ENCODE measurements around the gene FAM3B.
A peak's percentile ranks its signal among the peaks of the same experiment; 100 is the strongest.
"Not testable (repeated sequence)": the region's sequence is repeated elsewhere in the genome, so short reads cannot be mapped to it uniquely, and the experiment has no call there.

The FAM3B gene

DNA sequence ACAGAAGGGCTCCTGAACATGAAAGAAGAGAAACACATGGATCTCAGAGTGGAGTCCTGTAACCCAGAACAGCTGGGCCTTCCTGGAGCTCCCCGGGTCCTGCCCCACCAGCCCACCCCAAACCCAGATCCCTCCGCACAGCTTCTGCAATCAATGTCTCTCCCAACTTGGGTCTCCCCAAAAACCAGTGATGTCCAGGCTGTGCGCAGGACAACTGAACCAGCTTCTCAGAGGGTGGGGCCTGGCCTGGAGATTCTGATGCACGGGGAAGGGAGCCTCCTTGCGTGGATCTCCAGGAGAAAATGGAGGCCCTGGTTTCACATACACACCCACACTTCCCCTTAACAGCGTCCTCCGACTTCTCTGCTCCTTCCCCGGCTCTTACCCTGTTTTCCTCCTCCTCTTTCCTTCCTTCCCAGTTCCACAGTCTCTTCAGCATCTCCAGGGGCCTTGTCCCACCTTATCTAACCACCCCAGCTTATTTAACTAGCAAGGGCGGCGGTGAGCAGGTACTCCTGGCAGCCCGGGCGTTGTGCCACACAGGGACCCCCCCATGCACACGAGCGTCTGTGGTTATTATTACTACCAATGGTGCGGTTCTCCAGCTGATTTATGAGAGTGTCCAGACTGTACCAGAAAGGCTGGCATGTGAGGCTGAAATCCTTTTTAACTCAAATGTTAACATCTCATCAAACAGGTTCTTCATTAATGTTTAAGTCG is 34.0 kb downstream of the FAM3B start:
- Histone ChIP-seq H3K27ac (ENCODE audit: low read length) (no peak overlapping the region), H3K9ac (ENCODE audit: low read length in 2 of 2) (no peak overlapping the region), H3K27me3 (ENCODE audit: control insufficient read depth in 1 of 2, insufficient read depth in 2 of 2, low read length in 2 of 2) (peaks cover 7% of the 10 kb centered on the region in 2 donors), H3K36me3 (ENCODE audit: control insufficient read depth in 2 of 2, insufficient read depth in 2 of 2, low read length in 2 of 2) (no peaks in the 10 kb centered on the region), H3K4me3 (ENCODE audit: low read length in 2 of 2) (no peak overlapping the region), H3K4me1 (ENCODE audit: control insufficient read depth, insufficient read depth, low read length) (no peaks in the 10 kb centered on the region), H3K9me3 (ENCODE audit: control insufficient read depth in 2 of 2, low read length in 2 of 2) (no peaks in the 10 kb centered on the region)

DNA sequence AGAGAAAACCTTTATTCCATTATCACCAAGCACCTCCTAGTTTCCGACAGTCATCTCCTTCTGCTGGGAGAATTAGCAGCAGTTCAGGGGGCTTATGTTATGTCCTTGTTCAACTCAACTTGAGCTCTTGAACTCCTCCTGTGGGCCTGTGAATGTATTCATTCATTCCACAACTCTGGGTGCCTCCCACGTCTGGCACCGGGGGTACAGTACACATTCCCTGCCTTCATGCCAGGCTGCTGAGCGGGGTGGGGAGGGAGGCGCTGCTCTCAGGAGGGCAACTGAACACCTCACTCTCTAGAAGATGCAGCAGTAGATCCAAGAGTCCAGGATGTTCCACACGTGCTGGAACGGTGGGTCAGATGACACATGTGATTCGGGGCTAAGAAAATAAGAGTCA is 40.9 kb downstream of the FAM3B start:
- Histone ChIP-seq H3K9me3 (ENCODE audit: control insufficient read depth in 2 of 2, low read length in 2 of 2) (no peaks in the 10 kb centered on the region), H3K4me3 (ENCODE audit: low read length in 2 of 2) (no peak overlapping the region), H3K9ac (ENCODE audit: low read length in 2 of 2) (no peak overlapping the region), H3K36me3 (ENCODE audit: control insufficient read depth in 2 of 2, insufficient read depth in 2 of 2, low read length in 2 of 2) (no peaks in the 10 kb centered on the region), H3K4me1 (ENCODE audit: control insufficient read depth, insufficient read depth, low read length) (peaks cover 6% of the 10 kb centered on the region), H3K27me3 (ENCODE audit: control insufficient read depth in 1 of 2, insufficient read depth in 2 of 2, low read length in 2 of 2) (peaks cover 3 to 4% of the 10 kb centered on the region in 2 donors), H3K27ac (ENCODE audit: low read length) (no peak overlapping the region)

DNA sequence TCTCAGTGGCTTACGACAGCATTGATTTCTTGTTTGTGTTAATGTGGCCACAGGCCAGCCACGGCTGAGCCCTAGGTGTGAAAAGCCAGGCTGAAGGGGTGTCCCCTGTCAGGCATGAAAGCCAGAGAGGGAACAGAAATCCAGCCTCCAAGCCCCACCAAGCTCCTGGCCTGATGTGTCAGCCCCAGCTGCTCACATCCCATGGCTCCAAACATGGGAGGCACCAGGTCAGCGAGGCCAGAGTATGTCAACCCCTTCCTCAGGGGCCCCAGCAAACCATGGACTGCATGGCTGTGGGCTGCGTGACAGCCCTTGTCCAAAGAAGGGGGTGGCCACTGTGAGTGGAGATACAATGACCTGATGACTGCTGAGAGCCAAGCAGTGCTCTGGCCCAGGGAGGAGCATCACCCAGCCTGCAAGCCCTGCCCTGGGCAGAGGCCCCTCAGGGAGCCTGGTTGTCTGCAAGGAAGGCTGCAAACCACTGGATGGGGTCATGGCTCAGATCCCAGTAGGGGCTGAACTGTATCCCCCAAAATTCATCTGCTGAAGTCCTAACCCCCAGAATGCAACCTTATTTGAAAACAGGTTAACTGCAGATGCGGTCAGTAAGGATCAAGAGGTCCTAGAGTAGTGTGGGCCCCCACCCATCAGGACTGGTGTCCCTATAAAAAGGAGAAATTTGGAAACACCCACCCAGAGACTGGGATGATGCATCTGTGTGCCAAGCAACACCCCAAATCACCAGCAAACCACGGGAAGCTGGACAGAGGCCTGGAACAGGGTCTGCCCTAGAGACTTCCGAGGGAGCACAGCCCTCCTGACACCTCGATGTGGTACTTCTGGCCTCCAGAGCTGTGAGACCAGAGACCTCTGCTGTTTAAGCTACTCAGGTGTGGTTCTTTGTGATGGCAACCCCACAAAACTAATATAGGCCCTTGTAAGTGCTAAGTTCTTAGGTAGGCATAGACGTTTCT is 41.9 kb downstream of the FAM3B start:
- H3K27ac ChIP-seq (ENCODE audit: low read length): no peak overlapping the region

DNA sequence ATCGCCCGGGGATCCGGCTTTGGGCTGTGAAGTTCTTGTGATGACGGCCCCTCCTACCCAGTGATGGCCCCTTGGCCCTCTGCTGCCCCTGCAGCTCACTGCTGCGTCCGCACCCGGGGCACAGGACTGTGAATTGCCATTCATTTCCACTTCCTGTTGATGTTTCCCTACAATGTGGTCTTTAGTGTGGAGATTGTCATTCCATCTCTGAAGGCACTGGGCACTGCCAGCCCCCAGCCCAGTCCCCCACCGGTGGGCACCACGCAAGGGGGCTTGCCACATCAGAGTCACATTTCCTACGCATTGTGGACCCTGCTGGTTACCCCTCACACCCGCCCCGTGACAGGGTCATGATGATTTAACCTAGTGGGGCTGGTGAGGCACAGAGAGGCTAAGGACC is 42.7 kb downstream of the FAM3B start:
- H3K27ac ChIP-seq (ENCODE audit: low read length): no peak overlapping the region

More for the DNA sequence above, 41.9 kb downstream of the FAM3B start:
- peaks cover 4 to 8% of the 10 kb centered on the region in 2 donors for H3K27me3 ChIP-seq (ENCODE audit: control insufficient read depth in 1 of 2, insufficient read depth in 2 of 2, low read length in 2 of 2)
- H3K4me1 ChIP-seq (ENCODE audit: control insufficient read depth, insufficient read depth, low read length): peaks cover 6% of the 10 kb centered on the region
- no peak overlapping the region for H3K4me3 ChIP-seq (ENCODE audit: low read length in 2 of 2)
- no peaks in the 10 kb centered on the region for H3K36me3 ChIP-seq (ENCODE audit: control insufficient read depth in 2 of 2, insufficient read depth in 2 of 2, low read length in 2 of 2)
- H3K9ac ChIP-seq (ENCODE audit: low read length in 2 of 2): no peak overlapping the region
- H3K9me3 ChIP-seq (ENCODE audit: control insufficient read depth in 2 of 2, low read length in 2 of 2): no peaks in the 10 kb centered on the region

GRCh38 chr21:41359754-41360071 is 43.1 kb downstream of the FAM3B start:
- H3K9ac ChIP-seq (ENCODE audit: low read length in 2 of 2); H3K4me1 ChIP-seq (ENCODE audit: control insufficient read depth, insufficient read depth, low read length); H3K4me3 ChIP-seq (ENCODE audit: low read length in 2 of 2); H3K9me3 ChIP-seq (ENCODE audit: control insufficient read depth in 2 of 2, low read length in 2 of 2); H3K27me3 ChIP-seq (ENCODE audit: control insufficient read depth in 1 of 2, insufficient read depth in 2 of 2, low read length in 2 of 2); H3K36me3 ChIP-seq (ENCODE audit: control insufficient read depth in 2 of 2, insufficient read depth in 2 of 2, low read length in 2 of 2): not testable (repeated sequence)
- peak overlapping the region; percentile 11 for H3K27ac ChIP-seq (ENCODE audit: low read length)

More for the DNA sequence above, 42.7 kb downstream of the FAM3B start:
- H3K27me3 ChIP-seq (ENCODE audit: control insufficient read depth in 1 of 2, insufficient read depth in 2 of 2, low read length in 2 of 2): peaks cover 4 to 8% of the 10 kb centered on the region in 2 donors
- no peak overlapping the region for H3K4me3 ChIP-seq (ENCODE audit: low read length in 2 of 2)
- H3K4me1 ChIP-seq (ENCODE audit: control insufficient read depth, insufficient read depth, low read length): peaks cover 6% of the 10 kb centered on the region
- no peak overlapping the region for H3K9ac ChIP-seq (ENCODE audit: low read length in 2 of 2)
- H3K36me3 ChIP-seq (ENCODE audit: control insufficient read depth in 2 of 2, insufficient read depth in 2 of 2, low read length in 2 of 2): no peaks in the 10 kb centered on the region
- no peaks in the 10 kb centered on the region for H3K9me3 ChIP-seq (ENCODE audit: control insufficient read depth in 2 of 2, low read length in 2 of 2)

DNA sequence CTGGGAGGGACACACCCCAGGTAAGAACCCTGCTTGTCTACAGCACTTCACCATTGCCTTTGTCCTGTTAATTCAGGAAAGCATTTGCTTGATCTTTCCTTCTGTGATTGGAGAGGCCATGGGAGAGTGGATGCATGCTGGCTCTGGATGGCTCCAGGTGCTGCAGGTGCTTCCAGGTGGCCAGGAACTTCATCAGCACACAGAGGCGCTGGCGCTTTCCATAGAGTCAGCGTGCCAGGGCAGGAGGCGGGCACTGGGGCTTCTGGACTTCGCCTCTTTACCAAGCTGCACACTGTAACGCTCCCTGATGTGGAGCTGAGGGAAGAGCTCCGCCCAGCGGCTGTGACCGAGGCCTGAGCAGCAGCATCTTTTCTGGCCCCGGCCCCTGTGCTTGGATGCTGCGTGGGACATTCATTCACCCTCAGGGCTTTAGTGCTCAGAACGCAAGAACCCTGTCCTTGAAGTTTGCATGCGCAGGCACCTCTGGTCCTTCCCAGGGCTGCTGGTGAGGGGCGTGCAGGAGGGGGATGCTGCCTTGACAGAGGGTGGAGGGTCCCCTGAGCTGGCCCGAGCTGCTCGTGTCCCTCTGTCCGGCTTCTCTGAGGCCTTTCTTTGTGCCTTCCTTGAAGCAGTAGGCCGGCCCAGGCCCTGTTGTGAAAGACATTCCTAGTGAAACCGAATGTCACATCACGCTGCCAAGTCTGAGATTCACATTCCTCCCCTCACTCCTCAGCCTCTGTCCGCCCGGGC is 43.6 kb downstream of the FAM3B start:
- Histone ChIP-seq H3K4me3 (ENCODE audit: low read length in 2 of 2) (no peak overlapping the region), H3K36me3 (ENCODE audit: control insufficient read depth in 2 of 2, insufficient read depth in 2 of 2, low read length in 2 of 2) (no peaks in the 10 kb centered on the region), H3K9ac (ENCODE audit: low read length in 2 of 2) (no peak overlapping the region), H3K9me3 (ENCODE audit: control insufficient read depth in 2 of 2, low read length in 2 of 2) (no peaks in the 10 kb centered on the region), H3K27me3 (ENCODE audit: control insufficient read depth in 1 of 2, insufficient read depth in 2 of 2, low read length in 2 of 2) (peaks cover 4 to 8% of the 10 kb centered on the region in 2 donors), H3K4me1 (ENCODE audit: control insufficient read depth, insufficient read depth, low read length) (peaks cover 6% of the 10 kb centered on the region), H3K27ac (ENCODE audit: low read length) (peak overlapping the region; percentile 11)

DNA sequence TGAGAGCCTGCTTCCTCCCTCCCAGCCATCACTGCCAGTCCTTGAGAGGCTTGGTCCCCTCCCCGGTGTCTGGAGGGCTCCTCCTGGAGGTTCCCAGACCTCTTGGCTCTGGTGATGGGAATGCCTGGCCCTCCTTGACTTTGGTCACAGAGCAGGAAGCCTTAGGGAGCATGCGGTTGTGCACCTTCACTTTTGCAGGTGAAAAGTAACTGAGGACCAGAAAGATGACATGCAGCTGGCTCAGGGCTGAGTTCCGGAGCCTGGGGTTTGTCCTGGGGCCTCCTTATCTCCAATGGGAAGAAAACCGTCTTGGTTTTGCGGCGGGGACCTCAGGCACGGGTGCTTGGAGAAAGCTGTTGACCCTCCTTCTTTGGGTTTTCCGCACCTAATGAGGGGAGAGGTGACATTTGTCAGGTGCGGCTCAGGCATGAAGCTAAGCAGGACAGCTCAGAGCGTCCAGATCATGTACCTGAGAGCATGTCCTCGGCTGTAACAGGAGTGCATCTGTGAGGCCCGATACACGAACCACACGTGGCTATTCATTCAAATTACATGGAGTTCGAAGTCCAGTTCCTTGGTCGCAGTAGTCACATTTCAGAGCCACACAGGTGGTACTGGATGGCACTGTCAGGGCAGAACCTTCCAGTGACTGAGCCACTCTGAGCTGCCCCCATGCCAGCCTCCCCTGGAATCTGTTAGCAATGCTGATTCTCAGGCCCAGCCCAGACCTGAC is 44.6 kb downstream of the FAM3B start:
- Histone ChIP-seq H3K36me3 (ENCODE audit: control insufficient read depth in 2 of 2, insufficient read depth in 2 of 2, low read length in 2 of 2) (no peaks in the 10 kb centered on the region), H3K4me1 (ENCODE audit: control insufficient read depth, insufficient read depth, low read length) (peaks cover 6% of the 10 kb centered on the region), H3K27ac (ENCODE audit: low read length) (peak overlapping the region; percentile 31), H3K27me3 (ENCODE audit: control insufficient read depth in 1 of 2, insufficient read depth in 2 of 2, low read length in 2 of 2) (peaks cover 4 to 5% of the 10 kb centered on the region in 2 donors), H3K9ac (ENCODE audit: low read length in 2 of 2) (no peak overlapping the region), H3K4me3 (ENCODE audit: low read length in 2 of 2) (peak overlapping the region; percentile 4 to 66), H3K9me3 (ENCODE audit: control insufficient read depth in 2 of 2, low read length in 2 of 2) (no peaks in the 10 kb centered on the region)

DNA sequence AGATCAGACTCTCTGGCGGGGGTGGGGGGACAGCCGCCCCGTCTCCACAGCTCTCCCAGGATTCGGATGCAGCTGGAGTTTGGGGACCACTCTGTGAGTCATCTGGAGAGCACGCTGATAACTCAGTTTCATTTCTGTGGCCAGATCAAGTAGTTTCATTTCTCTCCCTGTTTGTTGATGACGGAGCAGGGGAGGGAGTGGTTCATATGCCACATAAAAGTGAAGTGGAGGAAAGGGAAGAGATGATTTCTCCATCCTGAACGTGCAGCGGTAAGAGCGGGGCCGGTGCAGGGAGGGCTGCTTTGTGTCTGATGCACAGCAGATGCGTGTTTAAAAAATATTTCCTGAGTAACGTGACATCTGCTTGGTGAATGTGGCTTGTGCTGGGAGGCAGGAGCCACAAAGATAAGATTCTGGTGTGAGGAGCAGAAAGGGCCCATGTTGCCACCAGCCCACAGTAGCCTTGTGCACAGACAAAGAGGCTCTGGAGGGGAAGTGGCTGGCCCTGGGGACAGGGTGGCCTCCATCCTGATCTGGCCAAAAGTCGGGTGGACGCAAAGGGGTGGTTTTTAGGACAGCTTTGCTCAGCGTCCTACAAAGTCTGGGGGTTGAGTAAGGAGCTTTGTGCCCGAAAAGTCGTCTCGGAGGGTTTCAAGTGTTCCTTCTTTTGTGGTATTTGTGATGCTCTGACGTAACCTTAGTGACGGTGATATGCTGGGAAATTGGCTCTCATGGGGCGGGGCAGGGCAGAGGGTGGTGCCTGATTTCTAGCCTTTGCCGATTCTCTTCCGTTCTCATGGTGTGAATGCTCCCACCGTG is 45.4 kb downstream of the FAM3B start, which contains the start of gene MX2:
Gene MX2, plus strand, starts transcription at position 242 of the 819 bp plus-strand sequence. CDS start 14,880 bp downstream, outside the sequence.
- Histone ChIP-seq H3K4me3 (ENCODE audit: low read length in 2 of 2) (peak within 1 kb of the TSS; percentile 4 to 66), H3K9me3 (ENCODE audit: control insufficient read depth in 2 of 2, low read length in 2 of 2) (no peaks in the 10 kb centered on the region), H3K4me1 (ENCODE audit: control insufficient read depth, insufficient read depth, low read length) (peaks cover 6% of the 10 kb centered on the region), H3K27ac (ENCODE audit: low read length) (peak within 1 kb of the TSS; percentile 31), H3K27me3 (ENCODE audit: control insufficient read depth in 1 of 2, insufficient read depth in 2 of 2, low read length in 2 of 2) (peaks cover 4 to 5% of the 10 kb centered on the region in 2 donors), H3K36me3 (ENCODE audit: control insufficient read depth in 2 of 2, insufficient read depth in 2 of 2, low read length in 2 of 2) (no peaks in the 10 kb centered on the region), H3K9ac (ENCODE audit: low read length in 2 of 2) (peak within 1 kb of the TSS; percentile 33 to 51)

DNA sequence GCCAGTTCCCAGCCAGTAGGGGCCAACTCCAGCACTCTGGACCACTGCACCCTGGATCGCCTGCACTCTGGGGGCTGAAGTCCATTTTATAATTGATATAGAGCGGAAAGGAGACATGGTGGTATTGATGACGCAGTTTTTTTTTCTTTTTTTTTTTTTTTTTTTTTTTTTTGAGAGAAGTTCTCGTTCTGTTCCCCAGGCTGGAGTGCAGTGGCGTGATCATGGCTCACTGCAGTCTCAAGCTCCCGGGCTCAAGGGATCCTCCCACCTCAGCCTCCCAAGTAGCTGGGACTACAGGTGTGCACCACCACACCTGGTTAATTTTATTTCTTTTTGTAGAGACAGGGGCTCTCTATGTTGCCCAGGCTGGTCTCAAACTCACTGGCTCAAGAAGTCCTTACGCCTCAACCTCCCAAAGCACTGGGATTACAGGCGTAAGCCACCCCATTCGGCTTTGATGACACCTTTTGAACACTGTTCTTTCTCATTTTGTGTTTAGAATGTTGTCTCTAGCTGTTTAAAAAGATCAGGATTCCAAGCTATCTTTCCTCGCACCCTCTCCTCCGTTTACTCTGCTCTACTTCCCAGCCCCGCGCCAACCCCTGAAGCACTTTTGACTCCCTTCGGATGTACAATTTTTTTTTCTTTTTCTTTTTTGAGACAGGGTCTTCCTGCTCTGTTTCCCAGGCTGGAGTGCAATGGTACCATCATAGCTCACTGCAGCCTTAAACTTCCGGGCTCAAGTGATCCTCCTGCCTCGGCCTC is 46.2 kb downstream of the FAM3B start:
- no peaks in the 10 kb centered on the region for H3K36me3 ChIP-seq (ENCODE audit: control insufficient read depth in 2 of 2, insufficient read depth in 2 of 2, low read length in 2 of 2)
- H3K27ac ChIP-seq (ENCODE audit: low read length): no peak overlapping the region
- H3K4me1 ChIP-seq (ENCODE audit: control insufficient read depth, insufficient read depth, low read length): peaks cover 7% of the 10 kb centered on the region
- no peak overlapping the region for H3K9ac ChIP-seq (ENCODE audit: low read length in 2 of 2)
- H3K9me3 ChIP-seq (ENCODE audit: control insufficient read depth in 2 of 2, low read length in 2 of 2): no peaks in the 10 kb centered on the region
- H3K27me3 ChIP-seq (ENCODE audit: control insufficient read depth in 1 of 2, insufficient read depth in 2 of 2, low read length in 2 of 2): peaks cover 5 to 6% of the 10 kb centered on the region in 2 donors
- peak overlapping the region in 1 of 2 donors; percentile 66 for H3K4me3 ChIP-seq (ENCODE audit: low read length in 2 of 2)
